H1 (cell line): ENCODE measurements around the gene BTBD10.

Source experiments
- CEBPB ChIP-seq: IDR thresholded peaks from 2 replicates; pipeline ENCODE4 v1.6.1; 2012; ENCODE audit warnings: low read depth, low read length
- CHD1 ChIP-seq: IDR thresholded peaks from 2 replicates; pipeline ENCODE4 v1.6.1; 2012; ENCODE audit warnings: low read depth, low read length, improper control_type of control experiment
- CTCF ChIP-seq, 3 experiments: IDR thresholded peaks; 1 replicate in 2 of 3; 2 replicates in 1 of 3; pipeline versions ENCODE4 v1.5.1 to v1.6.1; 2011; ENCODE audit warnings: low read length in 3 of 3, mild to moderate bottlenecking in 3 of 3, inconsistent platforms in 2 of 3, low read depth in 1 of 3, moderate library complexity in 1 of 3; ENCODE audit not compliant: insufficient read depth in 1 of 3; ENCODE audit errors: control extremely low read depth in 1 of 3
- EP300 ChIP-seq, 2 experiments: IDR thresholded peaks; 1 replicate in 1 of 2; 2 replicates in 1 of 2; pipeline ENCODE4 v1.6.1; 2011 to 2012; ENCODE audit warnings: low read depth in 2 of 2, low read length in 2 of 2, mild to moderate bottlenecking in 2 of 2, borderline replicate concordance in 1 of 2, inconsistent platforms in 1 of 2, moderate library complexity in 1 of 2
- EZH2 ChIP-seq: fragments of 200-600 bp; sonication (generic); IDR thresholded peaks from 2 replicates; pipeline ENCODE4 v1.7.1; 2012; ENCODE audit warnings: low read depth, mild to moderate bottlenecking, moderate library complexity, low read length, inconsistent platforms; ENCODE audit not compliant: severe bottlenecking
- GABPA ChIP-seq: IDR thresholded peaks from 2 replicates; pipeline ENCODE4 v1.6.1; 2011; ENCODE audit warnings: mild to moderate bottlenecking, low read length, moderate library complexity, borderline replicate concordance; ENCODE audit not compliant: insufficient read depth
- KDM1A ChIP-seq: fragments of 200-600, 300-600 bp; sonication (generic); IDR thresholded peaks from 2 replicates; pipeline ENCODE4 v1.7.1; 2016; ENCODE audit warnings: mild to moderate bottlenecking, low read length, borderline replicate concordance
- NRF1 ChIP-seq: IDR thresholded peaks from 2 replicates; pipeline ENCODE4 v1.6.1; 2011; ENCODE audit warnings: mild to moderate bottlenecking, low read depth, low read length, improper control_type of control experiment
- RAD21 ChIP-seq, 2 experiments: IDR thresholded peaks in 1 of 2; conservative IDR thresholded peaks in 1 of 2; 2 replicates each; pipeline ENCODE4 v1.6.1; 2011; ENCODE audit warnings: low read depth in 2 of 2, low read length in 2 of 2, improper control_type of control experiment in 1 of 2, inconsistent platforms in 1 of 2, mild to moderate bottlenecking in 1 of 2, moderate library complexity in 1 of 2
- SUZ12 ChIP-seq: fragments of 200-600 bp; sonication (generic); IDR thresholded peaks from 2 replicates; pipeline ENCODE4 v1.6.1; 2012; ENCODE audit warnings: mild to moderate bottlenecking, inconsistent platforms, low read length, moderate library complexity, mixed read lengths
- TAF1 ChIP-seq: IDR thresholded peaks from 2 replicates; pipeline ENCODE4 v1.6.1; 2011; ENCODE audit warnings: mild to moderate bottlenecking, low read depth, low read length
- YY1 ChIP-seq: IDR thresholded peaks from 2 replicates; pipeline ENCODE4 v1.6.1; 2011; ENCODE audit warnings: low read depth, mild to moderate bottlenecking, low read length
- TF ChIP-seq, protein P1 (sequence below): IDR thresholded peaks from 2 replicates; pipeline ENCODE4 v1.6.1; 2012; ENCODE audit warnings: low read length, inconsistent platforms

- TF ChIP-seq KDM1A (no peak), CEBPB (no peak), CTCF (IDR thresholded peaks at IDR 0.05; ENCODE audit: control extremely low read depth in 1 of 3, insufficient read depth in 1 of 3, low read depth in 1 of 3, low read length in 3 of 3) (no peak), TAF1 (no peak), RAD21 (IDR thresholded peaks at IDR 0.05 in 1 of 2, conservative IDR thresholded peaks at IDR 0.05 in 1 of 2; ENCODE audit: low read depth in 2 of 2, low read length in 2 of 2) (no peak), NRF1 (no peak), EP300 (IDR thresholded peaks at IDR 0.05; ENCODE audit: borderline replicate concordance in 1 of 2, low read depth in 2 of 2, low read length in 2 of 2) (no peak), CHD1 (no peak), EZH2 (no peak), SUZ12 (no peak), GABPA (no peak), YY1 (no peak)
- TF ChIP-seq, protein P1, sequence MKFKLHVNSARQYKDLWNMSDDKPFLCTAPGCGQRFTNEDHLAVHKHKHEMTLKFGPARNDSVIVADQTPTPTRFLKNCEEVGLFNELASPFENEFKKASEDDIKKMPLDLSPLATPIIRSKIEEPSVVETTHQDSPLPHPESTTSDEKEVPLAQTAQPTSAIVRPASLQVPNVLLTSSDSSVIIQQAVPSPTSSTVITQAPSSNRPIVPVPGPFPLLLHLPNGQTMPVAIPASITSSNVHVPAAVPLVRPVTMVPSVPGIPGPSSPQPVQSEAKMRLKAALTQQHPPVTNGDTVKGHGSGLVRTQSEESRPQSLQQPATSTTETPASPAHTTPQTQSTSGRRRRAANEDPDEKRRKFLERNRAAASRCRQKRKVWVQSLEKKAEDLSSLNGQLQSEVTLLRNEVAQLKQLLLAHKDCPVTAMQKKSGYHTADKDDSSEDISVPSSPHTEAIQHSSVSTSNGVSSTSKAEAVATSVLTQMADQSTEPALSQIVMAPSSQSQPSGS = no peak
Observed at GRCh38 chr11:13343067-13343466, 120.0 kb downstream of the BTBD10 start.
